ENCODE results near the gene CAMKMT. TPM values are rescaled to one million over a fixed set of nuclear protein-coding genes. Genes with fewer than 3 reads are reported as not detected.

CAMKMT gene
- total RNA-seq, 4 donors from 2014 or later = 2.6 to 9.5 (median 5.2) TPM

GRCh38 chr2:44615950-44616518 lies 254.3 kb downstream of the CAMKMT start:
- H3K4me3 ChIP-seq = peak overlapping the region in 1 of 4 donors; percentile 28
- TF ChIP-seq POLR2A (IDR thresholded peaks at IDR 0.05) = no peak
- TF ChIP-seq CTCF (IDR thresholded peaks at IDR 0.05 in 4 of 5, conservative IDR thresholded peaks at IDR 0.05 in 1 of 5) = no peak
- no peaks in the 10 kb centered on the region for H3K27me3 ChIP-seq
- no peaks in the 10 kb centered on the region for H3K9me3 ChIP-seq
- H3K4me1 ChIP-seq = peaks cover 15 to 22% of the 10 kb centered on the region in 2 donors
- peak; percentile 50 to 58 for ATAC-seq
- in situ Hi-C loops (cut with MboI; ENCODE audit: low sequenced_read_pairs in 4 of 4) (no loop called here), intact Hi-C loops (cut with DNase I; ENCODE audit: low total_unique reads) (no loop called here)
- no peak for DNase-seq
- no peaks in the 10 kb centered on the region for H3K36me3 ChIP-seq
- peak overlapping the region in 2 of 4 donors; percentile 54 to 59 for H3K27ac ChIP-seq

- ATAC-seq (peak; percentile 39 to 71), DNase-seq (no peak)
- in situ Hi-C loops (cut with MboI; ENCODE audit: low sequenced_read_pairs in 4 of 4) = no loop called here
- Histone ChIP-seq H3K4me1 (peaks cover 15 to 22% of the 10 kb centered on the region in 2 donors), H3K27ac (peak overlapping the region; percentile 53 to 59 (median 56)), H3K36me3 (no peaks in the 10 kb centered on the region), H3K9me3 (no peaks in the 10 kb centered on the region), H3K27me3 (no peaks in the 10 kb centered on the region), H3K4me3 (peak overlapping the region; percentile 28 to 52 (median 36))
- TF ChIP-seq POLR2A (IDR thresholded peaks at IDR 0.05) (no peak), CTCF (IDR thresholded peaks at IDR 0.05 in 4 of 5, conservative IDR thresholded peaks at IDR 0.05 in 1 of 5) (no peak)
- intact Hi-C loops (cut with DNase I; ENCODE audit: low total_unique reads) = no loop called here
These were observed 255.0 kb downstream of the CAMKMT start for GRCh38 chr2:44616667-44617155.

GRCh38 chr2:44618251-44619023 lies 256.7 kb downstream of the CAMKMT start:
- intact Hi-C loops (cut with DNase I; ENCODE audit: low total_unique reads) (no loop called here), in situ Hi-C loops (cut with MboI; ENCODE audit: low sequenced_read_pairs in 4 of 4) (no loop called here)
- no peaks in the 10 kb centered on the region for H3K9me3 ChIP-seq
- TF ChIP-seq CTCF (IDR thresholded peaks at IDR 0.05 in 4 of 5, conservative IDR thresholded peaks at IDR 0.05 in 1 of 5) (no peak), POLR2A (IDR thresholded peaks at IDR 0.05) (no peak)
- H3K27ac ChIP-seq = no peak overlapping the region
- no peak for ATAC-seq
- no peaks in the 10 kb centered on the region for H3K27me3 ChIP-seq
- H3K4me1 ChIP-seq = peaks cover 15 to 22% of the 10 kb centered on the region in 2 donors
- H3K4me3 ChIP-seq = no peak overlapping the region
- DNase-seq = no peak
- no peaks in the 10 kb centered on the region for H3K36me3 ChIP-seq

GRCh38 chr2:44620189-44620990 lies 258.6 kb downstream of the CAMKMT start:
- H3K4me1 ChIP-seq = peaks cover 15 to 22% of the 10 kb centered on the region in 2 donors
- TF ChIP-seq POLR2A (IDR thresholded peaks at IDR 0.05) (no peak), CTCF (IDR thresholded peaks at IDR 0.05 in 4 of 5, conservative IDR thresholded peaks at IDR 0.05 in 1 of 5) (no peak)

More at GRCh38 chr2:44620189-44620990, 258.6 kb downstream of the CAMKMT start:
- Histone ChIP-seq H3K27ac (no peak overlapping the region), H3K36me3 (no peaks in the 10 kb centered on the region), H3K4me3 (no peak overlapping the region), H3K9me3 (no peaks in the 10 kb centered on the region), H3K27me3 (no peaks in the 10 kb centered on the region)
- DNase-seq (no peak), ATAC-seq (no peak)
- intact Hi-C loops (cut with DNase I; ENCODE audit: low total_unique reads) (no loop called here), in situ Hi-C loops (cut with MboI; ENCODE audit: low sequenced_read_pairs in 4 of 4) (no loop called here)

Data from gastrocnemius medialis (tissue), 4 donors.